Activated CD4-positive, alpha-beta T cell treated with anti-CD3 and anti-CD28 coated beads, Interleukin-2, amount 10 ng/mL, durations not matched to agents 24 days and 14 days (primary cell): ENCODE measurements around the gene IQSEC3. TPM values are rescaled to one million over a fixed set of nuclear protein-coding genes. Genes with fewer than 3 reads are reported as not detected.

Experiments
- total RNA-seq: library from RNA; stranded (reverse); gene quantifications from 2 replicates; pipeline ENCODE4 v1.2.3, GENCODE V29; 2022

Gene IQSEC3
- total RNA-seq, 1 donor from 2014 or later = 0.05 TPM

Other genes starting within 250 kb of the IQSEC3 start
- not detected in 2 replicates for gene SLC6A12, start 147.4 kb downstream of the IQSEC3 start, total RNA-seq
- gene SLC6A13, start 196.1 kb downstream of the IQSEC3 start, total RNA-seq = not detected in 2 replicates